ENCODE data around the gene CIAPIN1. TPM values are rescaled to one million over a fixed set of nuclear protein-coding genes. Genes with fewer than 3 reads are reported as not detected.

The CIAPIN1 gene
- total and polyA plus RNA-seq, 2 of the 8 experiments (the other 6 are each of a cell fraction or from before 2014, with no cell fraction given) = 76.8 to 83.6 TPM

- ChIA-PET POLR2A (ENCODE audit: partially characterized antibody) (interaction anchor here (0.7 to 1.7 kb wide), 3 partner anchors 9 to 50 kb away, joined by 3 to 4 read pairs (median 4); no protein-coding TSS in a partner anchor), CTCF (ENCODE audit: partially characterized antibody) (interaction anchor here (0.7 to 19.2 kb wide), 7 partner anchors 8 to 477 kb away, joined by 3 to 513 read pairs (median 3); partner anchors contain the start of gene POLR2C)
- Histone ChIP-seq H4K8ac (ENCODE audit: extremely low read depth, insufficient read depth, low read length) (no peak overlapping the region), H3K4ac (replicated peaks; ENCODE audit: insufficient read length, low read depth, low read length) (no peak overlapping the region), H2BK15ac (ENCODE audit: low read length) (no peak overlapping the region), H4K5ac (ENCODE audit: insufficient read length, low read depth, low read length) (no peak overlapping the region), H3K14ac (ENCODE audit: insufficient read length) (no peak overlapping the region), H3K79me1 (ENCODE audit: low read depth, low read length) (no peaks in the 10 kb centered on the region), H3K9me3 (ENCODE audit: insufficient read depth in 2 of 2, low read depth in 1 of 2, low read length in 1 of 2) (no peaks in the 10 kb centered on the region), H3K4me1 (replicated peaks in 1 of 4; ENCODE audit: control insufficient read depth in 3 of 4, insufficient read depth in 4 of 4, low read length in 3 of 4) (no peaks in the 10 kb centered on the region), H2BK5ac (ENCODE audit: low read depth, low read length) (no peak overlapping the region), H2AFZ (ENCODE audit: low read length) (no peak overlapping the region), H3K56ac (replicated peaks; ENCODE audit: insufficient read length, low read depth, low read length) (no peak overlapping the region), H3K18ac (ENCODE audit: extremely low read depth, low read length) (no peak overlapping the region), H3K79me2 (ENCODE audit: control insufficient read depth in 1 of 2, insufficient read depth in 2 of 2, low read length in 2 of 2) (no peaks in the 10 kb centered on the region), H2BK20ac (ENCODE audit: low read length) (no peak overlapping the region), H2AK5ac (ENCODE audit: low read depth, low read length) (no peak overlapping the region), H3K4me3 (ENCODE audit: extremely low read depth in 1 of 4, insufficient read depth in 2 of 4, low read depth in 3 of 4, low read length in 4 of 4) (no peak overlapping the region), H3K23ac (ENCODE audit: insufficient read length) (no peak overlapping the region), H3K4me2 (ENCODE audit: insufficient read depth in 1 of 2, low read depth in 2 of 2, low read length in 2 of 2) (no peak overlapping the region), H4K91ac (replicated peaks; ENCODE audit: insufficient read length, low read length) (no peak overlapping the region), H3K9ac (replicated peaks in 1 of 4; ENCODE audit: extremely low read depth in 1 of 4, low read depth in 3 of 4, low read length in 3 of 4) (no peak overlapping the region), H2BK120ac (replicated peaks; ENCODE audit: low read depth, low read length) (no peak overlapping the region), H3K27ac (ENCODE audit: low read depth, low read length) (no peak overlapping the region), H2BK12ac (ENCODE audit: low read depth, low read length) (no peak overlapping the region), H3K36me3 (ENCODE audit: control insufficient read depth in 2 of 4, insufficient read depth in 4 of 4, low read length in 3 of 4) (peaks cover 6 to 18% (median 12%) of the 10 kb centered on the region in 4 experiments; a peak in 6 of 8 replicates), H3K27me3 (replicated peaks in 1 of 4; ENCODE audit: control insufficient read depth in 3 of 4, extremely low read depth in 1 of 4, insufficient read depth in 3 of 4, low read length in 3 of 4) (no peaks in the 10 kb centered on the region), H3K23me2 (ENCODE audit: low read depth, low read length) (no peaks in the 10 kb centered on the region), H4K20me1 (replicated peaks in 1 of 2; ENCODE audit: control insufficient read depth in 1 of 2, insufficient read depth in 2 of 2, low read length in 2 of 2) (peaks cover 0 to 2% of the 10 kb centered on the region in 2 experiments)
- WGBS, 2 experiments (ENCODE audit: extremely low coverage in 1 of 2, insufficient coverage in 1 of 2, insufficient read length in 1 of 2, insufficient replicate concordance in 2 of 2, low coverage in 1 of 2, low lambda C conversion rate in 2 of 2, missing lambda C conversion rate in 1 of 2) = 81% methylated on average over 3 of the region's 3 CpGs; no CpG with 5 or more reads in 1 of the 2 experiments
- FAIRE-seq (no peak), DNase-seq (ENCODE audit: low read depth in 1 of 2, low spot score in 2 of 2) (no peak)
- TF ChIP-seq EZH2 (IDR thresholded peaks at IDR 0.05; ENCODE audit: low read depth, low read length, severe bottlenecking) (no peak), BCL11A (IDR thresholded peaks at IDR 0.05; ENCODE audit: low read depth in 2 of 2, low read length in 2 of 2) (no peak), TAF1 (IDR thresholded peaks at IDR 0.05; ENCODE audit: low read depth, low read length) (no peak), HDAC2 (IDR thresholded peaks at IDR 0.05; ENCODE audit: borderline replicate concordance in 1 of 2, low read depth in 2 of 2, low read length in 2 of 2) (no peak), SRF (IDR thresholded peaks at IDR 0.05; ENCODE audit: low read depth, low read length) (no peak), ATF2 (IDR thresholded peaks at IDR 0.05; ENCODE audit: low read length) (no peak), ATF3 (IDR thresholded peaks at IDR 0.05; ENCODE audit: insufficient read depth, low read depth, low read length) (no peak), ASH2L (IDR thresholded peaks at IDR 0.05; ENCODE audit: low read length) (no peak), SIRT6 (IDR thresholded peaks at IDR 0.05; ENCODE audit: low read length) (no peak), SIN3A (conservative IDR thresholded peaks at IDR 0.05 in 1 of 2, IDR thresholded peaks at IDR 0.05 in 1 of 2; ENCODE audit: low read depth in 1 of 2, low read length in 2 of 2) (no peak), SP1 (IDR thresholded peaks at IDR 0.05; ENCODE audit: low read depth, low read length) (no peak), BRCA1 (IDR thresholded peaks at IDR 0.05; ENCODE audit: low read depth, low read length) (no peak)
These were observed 22.6 kb downstream of the CIAPIN1 start for GRCh38 chr16:57424583-57424982.

All from H1 (cell line).